ENCODE data around the gene PRODH2. TPM values are rescaled to one million over a fixed set of nuclear protein-coding genes. Genes with fewer than 3 reads are reported as not detected.

Gene PRODH2
- total and polyA plus RNA-seq, 2 of the 13 experiments (the other 11 are each of a cell fraction or from before 2014, with no cell fraction given): 86.7 to 118 TPM

DNA sequence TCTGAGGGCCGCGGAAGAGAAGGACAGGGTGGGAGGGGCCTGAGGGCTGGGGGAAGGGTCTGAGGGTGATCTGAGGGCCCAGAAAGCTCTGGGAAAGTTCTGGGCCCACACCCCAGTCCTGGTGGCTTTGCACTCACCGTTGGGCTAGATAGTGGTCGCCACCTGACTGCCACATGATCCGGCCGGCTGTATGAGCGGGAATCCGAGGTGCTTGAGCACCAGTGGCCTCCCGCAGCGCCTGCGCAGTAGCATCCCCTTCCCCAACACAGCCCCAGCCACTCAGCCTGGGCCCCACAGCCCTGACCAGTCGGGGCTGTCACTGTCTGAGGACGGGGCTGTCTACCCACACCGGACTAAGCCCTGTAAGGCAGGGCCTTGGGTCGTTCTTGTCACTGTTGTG is 15.0 kb downstream of the PRODH2 start:
- intact Hi-C loops (cut with micrococcal nuclease; ENCODE audit: unreplicated experiment): no loop called here
- no peaks in the 10 kb centered on the region for H4K20me1 ChIP-seq (ENCODE audit: insufficient read depth, low read length)
- in situ Hi-C loops (cut with HindIII; ENCODE audit: extremely low pct_ligation_motif_present, low pct_unique_long_range_greater_than_20kb): no loop called here
- no peak overlapping the region for H2AFZ ChIP-seq (ENCODE audit: low read length)
- H3K36me3 ChIP-seq (replicated peaks in 1 of 2; ENCODE audit: control insufficient read depth in 1 of 2, insufficient read depth in 2 of 2, low read length in 2 of 2): peaks cover 0 to 2% of the 10 kb centered on the region in 2 experiments; a peak in 1 of 5 replicates
- BruUV-seq (replicated peaks): no TSS peak
- no peak for FAIRE-seq
- peaks cover 0 to 4% of the 10 kb centered on the region in 2 experiments; a peak in 2 of 5 replicates for H3K27me3 ChIP-seq (ENCODE audit: control insufficient read depth in 1 of 2, insufficient read depth in 2 of 2, low read length in 2 of 2)
- H3K79me2 ChIP-seq (ENCODE audit: insufficient read depth, low read length): no peaks in the 10 kb centered on the region
- DNase-seq (ENCODE audit: low spot score): no peak
- 0 out of 2 replicates have a peak overlapping the region, but pooled peaks have one; percentile 29 for H3K9ac ChIP-seq (ENCODE audit: insufficient read depth, low read depth, low read length)
- peak; percentile 69 for ATAC-seq
- 0% methylated on average over 2 of the region's 15 CpGs for WGBS (ENCODE audit: low lambda C conversion rate)
- ChIA-PET POLR2A (no interaction called here), CTCF (ENCODE audit: low intra/inter-chr PET ratio, low total read pairs) (no interaction called here)
- peak overlapping the region in 2 of 3 experiments; percentile 3 to 48; a peak in 1 of 6 replicates for H3K4me3 ChIP-seq (replicated peaks in 1 of 3; ENCODE audit: insufficient read depth in 1 of 3, low read depth in 2 of 3, low read length in 3 of 3)
- no peaks in the 10 kb centered on the region for H3K9me3 ChIP-seq (ENCODE audit: low read length)
- H3K4me2 ChIP-seq (ENCODE audit: low read depth, low read length): peak overlapping the region; percentile 55
- no peak overlapping the region for H3K27ac ChIP-seq (ENCODE audit: extremely low read length, insufficient read depth, low read length)
- peaks cover 29% of the 10 kb centered on the region for H3K4me1 ChIP-seq (ENCODE audit: insufficient read depth, low read length)
- TF ChIP-seq ZKSCAN1 (IDR thresholded peaks at IDR 0.05; ENCODE audit: low read length) (no peak), TBX2 (CRISPR knock-in tag; IDR thresholded peaks at IDR 0.05; ENCODE audit: borderline replicate concordance) (peak; percentile 49; the same call in 1 of the 2 replicates), ZBTB1 (CRISPR knock-in tag; IDR thresholded peaks at IDR 0.05; ENCODE audit: borderline replicate concordance) (no peak), GATAD1 (CRISPR knock-in tag; IDR thresholded peaks at IDR 0.05) (0 out of 2 replicates have a peak, but pooled peaks have one; percentile 10), NR2F2 (IDR thresholded peaks at IDR 0.05; ENCODE audit: borderline replicate concordance, low read depth) (no peak), HDAC1 (CRISPR knock-in tag; IDR thresholded peaks at IDR 0.05) (no peak), PAWR (CRISPR knock-in tag; IDR thresholded peaks at IDR 0.05; ENCODE audit: borderline replicate concordance) (no peak), NONO (IDR thresholded peaks at IDR 0.05) (no peak), NONO (CRISPR knock-in tag; conservative IDR thresholded peaks at IDR 0.05) (peak; percentile 24; the same call in 1 of the 2 replicates), SOX13 (IDR thresholded peaks at IDR 0.05) (no peak), SOX13 (CRISPR knock-in tag; conservative IDR thresholded peaks at IDR 0.05 in 1 of 2, IDR thresholded peaks at IDR 0.05 in 1 of 2) (no peak), ZNF335 (CRISPR knock-in tag; IDR thresholded peaks at IDR 0.05) (no peak), ZNF709 (CRISPR knock-in tag; IDR thresholded peaks at IDR 0.05) (0 out of 2 replicates have a peak, but pooled peaks have one; percentile 27)
- TF ChIP-seq, protein P1, sequence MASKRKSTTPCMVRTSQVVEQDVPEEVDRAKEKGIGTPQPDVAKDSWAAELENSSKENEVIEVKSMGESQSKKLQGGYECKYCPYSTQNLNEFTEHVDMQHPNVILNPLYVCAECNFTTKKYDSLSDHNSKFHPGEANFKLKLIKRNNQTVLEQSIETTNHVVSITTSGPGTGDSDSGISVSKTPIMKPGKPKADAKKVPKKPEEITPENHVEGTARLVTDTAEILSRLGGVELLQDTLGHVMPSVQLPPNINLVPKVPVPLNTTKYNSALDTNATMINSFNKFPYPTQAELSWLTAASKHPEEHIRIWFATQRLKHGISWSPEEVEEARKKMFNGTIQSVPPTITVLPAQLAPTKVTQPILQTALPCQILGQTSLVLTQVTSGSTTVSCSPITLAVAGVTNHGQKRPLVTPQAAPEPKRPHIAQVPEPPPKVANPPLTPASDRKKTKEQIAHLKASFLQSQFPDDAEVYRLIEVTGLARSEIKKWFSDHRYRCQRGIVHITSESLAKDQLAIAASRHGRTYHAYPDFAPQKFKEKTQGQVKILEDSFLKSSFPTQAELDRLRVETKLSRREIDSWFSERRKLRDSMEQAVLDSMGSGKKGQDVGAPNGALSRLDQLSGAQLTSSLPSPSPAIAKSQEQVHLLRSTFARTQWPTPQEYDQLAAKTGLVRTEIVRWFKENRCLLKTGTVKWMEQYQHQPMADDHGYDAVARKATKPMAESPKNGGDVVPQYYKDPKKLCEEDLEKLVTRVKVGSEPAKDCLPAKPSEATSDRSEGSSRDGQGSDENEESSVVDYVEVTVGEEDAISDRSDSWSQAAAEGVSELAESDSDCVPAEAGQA (IDR thresholded peaks at IDR 0.05; ENCODE audit: low read depth): no peak
- TF ChIP-seq, protein P1 (CRISPR knock-in tag; IDR thresholded peaks at IDR 0.05; ENCODE audit: borderline replicate concordance): no peak
- TF ChIP-seq, protein P2, sequence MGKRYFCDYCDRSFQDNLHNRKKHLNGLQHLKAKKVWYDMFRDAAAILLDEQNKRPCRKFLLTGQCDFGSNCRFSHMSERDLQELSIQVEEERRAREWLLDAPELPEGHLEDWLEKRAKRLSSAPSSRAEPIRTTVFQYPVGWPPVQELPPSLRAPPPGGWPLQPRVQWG (CRISPR knock-in tag; IDR thresholded peaks at IDR 0.05; ENCODE audit: borderline replicate concordance, low read depth): no peak
- TF ChIP-seq, protein P3, sequence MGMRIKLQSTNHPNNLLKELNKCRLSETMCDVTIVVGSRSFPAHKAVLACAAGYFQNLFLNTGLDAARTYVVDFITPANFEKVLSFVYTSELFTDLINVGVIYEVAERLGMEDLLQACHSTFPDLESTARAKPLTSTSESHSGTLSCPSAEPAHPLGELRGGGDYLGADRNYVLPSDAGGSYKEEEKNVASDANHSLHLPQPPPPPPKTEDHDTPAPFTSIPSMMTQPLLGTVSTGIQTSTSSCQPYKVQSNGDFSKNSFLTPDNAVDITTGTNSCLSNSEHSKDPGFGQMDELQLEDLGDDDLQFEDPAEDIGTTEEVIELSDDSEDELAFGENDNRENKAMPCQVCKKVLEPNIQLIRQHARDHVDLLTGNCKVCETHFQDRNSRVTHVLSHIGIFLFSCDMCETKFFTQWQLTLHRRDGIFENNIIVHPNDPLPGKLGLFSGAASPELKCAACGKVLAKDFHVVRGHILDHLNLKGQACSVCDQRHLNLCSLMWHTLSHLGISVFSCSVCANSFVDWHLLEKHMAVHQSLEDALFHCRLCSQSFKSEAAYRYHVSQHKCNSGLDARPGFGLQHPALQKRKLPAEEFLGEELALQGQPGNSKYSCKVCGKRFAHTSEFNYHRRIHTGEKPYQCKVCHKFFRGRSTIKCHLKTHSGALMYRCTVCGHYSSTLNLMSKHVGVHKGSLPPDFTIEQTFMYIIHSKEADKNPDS (CRISPR knock-in tag; IDR thresholded peaks at IDR 0.05): no peak
